Jurkat, Clone E6-1 (cell line): ENCODE data around the gene KIF7. TPM values are rescaled to one million over a fixed set of nuclear protein-coding genes. Genes with fewer than 3 reads are reported as not detected.
A peak's percentile ranks its signal among the peaks of the same experiment; 100 is the strongest.
"Not testable (repeated sequence)": the region's sequence is repeated elsewhere in the genome, so short reads cannot be mapped to it uniquely, and the experiment has no call there.

ENCODE experiments used
- DNase-seq: peaks from one replicate; pipeline ENCODE4 v3.0.0-alpha.2; 2011; ENCODE audit warnings: low read depth, low spot score
- H3K4me3 ChIP-seq: 2 replicates; pipeline ENCODE4 v1.5.1; 2011; ENCODE audit warnings: mild to moderate bottlenecking, low read length, control low read depth, moderate library complexity
- polyA plus RNA-seq: library from polyadenylated mRNA; unstranded; fragments of >200 nt; gene quantifications from one replicate; pipeline ENCODE4 v1.2.1, GENCODE V29; 2012; ENCODE audit warnings: missing spikeins; ENCODE audit not compliant: insufficient read length, insufficient read depth

The KIF7 gene, protein sequence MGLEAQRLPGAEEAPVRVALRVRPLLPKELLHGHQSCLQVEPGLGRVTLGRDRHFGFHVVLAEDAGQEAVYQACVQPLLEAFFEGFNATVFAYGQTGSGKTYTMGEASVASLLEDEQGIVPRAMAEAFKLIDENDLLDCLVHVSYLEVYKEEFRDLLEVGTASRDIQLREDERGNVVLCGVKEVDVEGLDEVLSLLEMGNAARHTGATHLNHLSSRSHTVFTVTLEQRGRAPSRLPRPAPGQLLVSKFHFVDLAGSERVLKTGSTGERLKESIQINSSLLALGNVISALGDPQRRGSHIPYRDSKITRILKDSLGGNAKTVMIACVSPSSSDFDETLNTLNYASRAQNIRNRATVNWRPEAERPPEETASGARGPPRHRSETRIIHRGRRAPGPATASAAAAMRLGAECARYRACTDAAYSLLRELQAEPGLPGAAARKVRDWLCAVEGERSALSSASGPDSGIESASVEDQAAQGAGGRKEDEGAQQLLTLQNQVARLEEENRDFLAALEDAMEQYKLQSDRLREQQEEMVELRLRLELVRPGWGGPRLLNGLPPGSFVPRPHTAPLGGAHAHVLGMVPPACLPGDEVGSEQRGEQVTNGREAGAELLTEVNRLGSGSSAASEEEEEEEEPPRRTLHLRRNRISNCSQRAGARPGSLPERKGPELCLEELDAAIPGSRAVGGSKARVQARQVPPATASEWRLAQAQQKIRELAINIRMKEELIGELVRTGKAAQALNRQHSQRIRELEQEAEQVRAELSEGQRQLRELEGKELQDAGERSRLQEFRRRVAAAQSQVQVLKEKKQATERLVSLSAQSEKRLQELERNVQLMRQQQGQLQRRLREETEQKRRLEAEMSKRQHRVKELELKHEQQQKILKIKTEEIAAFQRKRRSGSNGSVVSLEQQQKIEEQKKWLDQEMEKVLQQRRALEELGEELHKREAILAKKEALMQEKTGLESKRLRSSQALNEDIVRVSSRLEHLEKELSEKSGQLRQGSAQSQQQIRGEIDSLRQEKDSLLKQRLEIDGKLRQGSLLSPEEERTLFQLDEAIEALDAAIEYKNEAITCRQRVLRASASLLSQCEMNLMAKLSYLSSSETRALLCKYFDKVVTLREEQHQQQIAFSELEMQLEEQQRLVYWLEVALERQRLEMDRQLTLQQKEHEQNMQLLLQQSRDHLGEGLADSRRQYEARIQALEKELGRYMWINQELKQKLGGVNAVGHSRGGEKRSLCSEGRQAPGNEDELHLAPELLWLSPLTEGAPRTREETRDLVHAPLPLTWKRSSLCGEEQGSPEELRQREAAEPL (N-terminal part only)
- 10.9 TPM for polyA plus RNA-seq

DNA sequence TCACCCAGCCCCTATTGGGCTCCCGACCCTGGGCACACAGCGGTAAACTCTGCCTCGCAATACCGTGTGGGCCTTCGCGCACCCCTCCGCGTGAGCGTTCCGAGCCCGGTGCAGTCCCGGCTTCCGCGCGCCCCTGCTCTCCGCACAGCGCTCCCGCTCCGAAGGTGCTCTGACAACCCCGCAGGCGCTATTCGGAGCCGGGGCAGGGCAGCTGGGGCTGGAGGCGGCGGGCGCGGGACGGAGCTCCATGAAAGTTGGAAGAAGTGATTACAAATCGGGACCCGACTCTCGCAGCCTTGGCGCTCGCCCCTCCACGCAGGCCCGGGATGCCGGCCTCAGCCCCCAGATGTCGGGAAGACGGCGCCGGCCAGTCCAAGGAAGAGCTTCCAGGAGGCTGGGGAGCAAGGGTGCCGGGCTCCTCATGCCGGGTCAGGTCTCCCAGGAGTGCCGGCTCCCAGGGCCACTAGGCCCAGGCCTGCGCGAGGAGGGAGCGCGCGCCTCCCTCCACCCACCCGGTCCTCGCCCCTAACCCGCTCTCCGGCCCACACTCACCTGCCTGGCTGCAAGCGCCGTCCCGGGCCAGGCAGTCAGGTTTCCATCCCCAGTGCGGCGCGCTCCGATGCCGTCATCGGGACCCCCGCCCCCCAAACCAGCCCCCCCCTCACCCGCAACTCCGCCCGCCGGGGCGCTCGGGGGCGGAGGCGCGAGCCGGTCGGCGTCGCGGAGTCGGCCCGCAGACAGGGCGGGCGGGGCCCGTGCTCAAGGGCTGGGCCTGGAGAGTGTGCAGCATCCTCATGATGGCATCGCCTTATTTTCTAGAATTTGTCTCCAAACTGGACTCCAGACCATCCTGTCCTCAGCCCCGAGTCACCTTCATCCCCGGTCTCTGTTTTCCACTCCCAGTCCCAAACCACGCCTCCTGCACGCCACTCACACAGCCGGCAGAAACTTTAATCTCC, at the start of gene KIF7:
TSS of gene KIF7 (minus strand) at position 621 of the 959 bp plus-strand sequence. CDS start 2,537 bp downstream, outside the sequence.
- DNase-seq, result peak; percentile 53
- H3K4me3 ChIP-seq, result peak within 1 kb of the TSS; percentile 78

GRCh38 chr15:89704411-89704810, 49.1 kb upstream of the KIF7 start:
- DNase-seq, result no peak
- H3K4me3 ChIP-seq, result no peak overlapping the region

DNA sequence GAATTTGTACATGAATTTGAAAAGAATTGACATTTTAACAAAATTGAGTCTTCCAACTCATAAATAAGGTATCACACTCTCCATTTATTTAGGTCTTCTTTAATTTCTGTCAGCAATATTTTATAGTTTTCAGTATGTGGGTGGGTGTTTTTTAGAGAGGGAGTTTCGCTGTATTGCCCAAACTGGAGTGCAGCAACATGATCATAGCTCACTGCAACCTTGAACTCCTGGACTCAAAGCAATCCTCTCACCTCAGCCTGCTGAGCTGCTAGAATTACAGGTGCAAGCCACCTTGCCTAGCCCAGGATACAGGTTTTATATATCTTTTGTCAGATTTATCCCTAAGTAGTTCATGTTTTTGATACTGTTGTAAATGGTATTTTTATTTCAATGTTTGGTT, 39.9 kb upstream of the KIF7 start:
- no peak overlapping the region for H3K4me3 ChIP-seq
- DNase-seq, result no peak

DNA sequence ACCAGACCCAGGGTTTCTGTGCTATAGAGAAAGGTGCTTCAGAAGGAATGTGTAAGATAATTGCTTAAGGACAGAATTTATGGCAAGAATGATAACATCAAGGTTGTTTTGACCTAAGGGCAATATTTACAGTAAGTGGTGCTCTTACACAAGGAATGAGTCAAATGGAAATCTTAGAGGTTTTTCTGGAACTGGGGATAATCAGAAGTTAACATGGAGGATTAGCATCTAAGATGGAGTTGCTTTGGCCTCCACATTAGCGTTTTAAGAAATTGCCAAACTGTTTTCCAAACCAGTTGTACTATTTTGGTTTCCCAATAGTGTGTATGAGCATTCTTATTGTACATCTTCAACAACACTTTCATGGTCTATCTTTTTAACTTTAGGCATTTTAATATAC, 38.4 kb upstream of the KIF7 start:
- no peak for DNase-seq
- no peak overlapping the region for H3K4me3 ChIP-seq

DNA sequence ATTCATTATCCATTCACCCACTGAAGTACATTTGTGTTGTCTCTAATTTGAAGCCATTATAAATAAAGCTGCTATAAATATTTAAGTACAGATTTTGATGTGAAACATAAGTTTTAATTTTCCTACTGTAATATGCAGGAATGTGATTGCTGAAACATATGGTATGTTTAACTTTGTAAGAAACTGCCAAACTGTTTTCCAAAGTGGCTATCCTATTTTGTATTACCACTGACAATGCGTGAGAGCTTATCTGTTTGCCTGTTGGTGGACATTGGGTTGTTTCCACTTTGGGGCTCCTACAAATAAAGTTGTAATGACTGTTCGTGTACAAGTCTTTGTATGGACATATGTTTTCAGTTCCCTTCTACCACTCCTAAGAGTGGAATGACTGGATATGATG, 37.8 kb upstream of the KIF7 start:
- DNase-seq, result no peak
- no peak overlapping the region for H3K4me3 ChIP-seq

GRCh38 chr15:89690276-89691218, 35.3 kb upstream of the KIF7 start, which contains the start of the genes PEX11A and WDR93:
PEX11A (minus strand) TSS chr15:89690754; CDS start chr15:89690632, 122 bp downstream.
WDR93 (plus strand) TSS chr15:89690811; CDS start chr15:89701747, 10,936 bp downstream.
- peak; percentile 45 for DNase-seq
- H3K4me3 ChIP-seq, result peak within 1 kb of the TSS; percentile 66

DNA sequence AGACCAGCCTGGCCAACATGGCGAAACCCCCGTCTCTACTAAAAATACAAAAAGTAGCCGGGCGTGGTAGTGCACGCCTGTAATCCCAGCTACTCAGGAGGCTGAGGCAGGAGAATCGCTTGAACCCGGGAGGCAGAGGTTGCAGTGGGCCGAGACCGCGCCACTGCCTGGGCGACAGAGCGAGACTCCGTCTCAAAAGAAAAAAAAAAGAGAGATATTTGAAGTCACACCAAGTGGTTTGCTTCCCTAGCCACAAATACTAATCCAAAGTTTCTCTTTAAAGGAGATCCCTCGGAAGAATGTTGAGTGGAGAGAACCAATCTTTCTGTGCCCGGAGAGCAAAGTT, 34.6 kb upstream of the KIF7 start:
- not testable (repeated sequence) for DNase-seq
- H3K4me3 ChIP-seq, result peak overlapping the region; percentile 66

DNA sequence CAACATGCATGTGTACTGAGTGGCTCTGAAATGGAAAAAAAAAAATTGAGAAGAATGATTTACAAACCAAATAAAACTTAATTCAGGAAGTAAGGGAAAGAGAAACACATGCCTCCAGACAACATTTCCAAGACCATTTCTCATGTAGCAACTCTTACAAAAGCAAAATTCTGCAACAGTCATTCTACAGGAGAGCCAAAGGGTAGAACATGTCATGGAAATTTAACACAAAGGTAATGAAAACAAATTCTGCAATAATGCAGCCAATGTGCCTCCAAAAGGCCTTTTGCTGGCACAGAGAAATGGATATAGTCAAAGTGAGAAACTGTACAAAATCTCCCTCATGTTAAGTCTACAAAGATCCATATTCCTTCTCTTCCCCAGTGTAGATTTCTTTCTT, 31.3 kb upstream of the KIF7 start:
- DNase-seq, result no peak
- H3K4me3 ChIP-seq, result no peak overlapping the region

- no peak overlapping the region for H3K4me3 ChIP-seq
Observed at GRCh38 chr15:89685995-89686394, 30.7 kb upstream of the KIF7 start.

GRCh38 chr15:89681146-89681545, 25.9 kb upstream of the KIF7 start:
- H3K4me3 ChIP-seq, result no peak overlapping the region
- no peak for DNase-seq

More at GRCh38 chr15:89685995-89686394, 30.7 kb upstream of the KIF7 start:
- no peak for DNase-seq

DNA sequence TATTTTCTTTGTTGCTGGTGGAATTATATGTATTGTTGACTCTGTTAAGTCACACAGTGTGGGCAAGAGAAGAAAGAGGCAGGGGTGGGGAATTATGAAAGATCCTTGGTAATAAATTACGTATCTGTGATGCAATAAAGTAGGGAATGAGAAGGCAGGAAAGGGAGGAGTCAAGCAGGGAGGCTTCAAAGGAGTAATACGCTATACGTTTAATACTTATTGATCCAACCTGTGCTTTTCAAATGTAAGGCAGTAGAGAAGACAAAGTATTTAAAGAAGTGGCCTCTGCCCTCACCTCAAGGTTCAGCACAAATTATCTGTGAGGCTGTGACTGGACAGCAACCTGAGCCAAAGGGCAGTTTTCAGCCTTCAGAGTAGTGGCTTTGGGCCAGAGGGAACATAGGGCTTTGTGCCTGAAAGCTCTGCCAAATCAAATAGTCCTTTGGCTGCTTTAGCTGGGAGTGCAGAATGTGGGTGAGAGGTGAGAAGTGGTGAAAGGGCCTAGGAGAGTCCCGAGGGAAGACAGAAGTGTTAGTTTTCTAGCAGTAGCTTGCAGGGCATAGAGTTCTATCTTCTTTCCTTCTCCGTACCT, 25.1 kb upstream of the KIF7 start:
- H3K4me3 ChIP-seq, result no peak overlapping the region
- no peak for DNase-seq

DNA sequence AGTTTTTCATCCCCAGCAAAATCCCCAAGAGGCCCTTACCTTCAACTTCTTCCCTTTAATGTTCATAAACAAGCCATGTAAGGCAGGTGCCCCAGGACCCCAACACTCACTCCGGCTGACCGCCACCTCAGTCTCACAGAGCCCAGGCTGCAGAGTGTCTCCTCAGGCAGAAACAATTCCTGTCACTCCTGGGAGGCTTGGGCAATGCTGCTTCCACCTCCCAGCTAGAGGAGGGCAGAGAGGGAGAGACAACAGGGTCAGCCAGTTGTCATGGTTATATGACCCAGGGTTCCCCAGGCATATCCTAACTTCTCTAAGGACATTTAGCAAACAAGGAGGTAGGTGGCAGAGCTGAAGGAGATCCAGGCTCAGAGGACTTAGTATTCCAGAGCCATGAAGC, 23.9 kb upstream of the KIF7 start, which contains the start of gene PLIN1:
TSS of gene PLIN1 (minus strand) at position 156 of the 400 bp plus-strand sequence. CDS start 1,878 bp downstream, outside the sequence.
- no peak for DNase-seq
- no peak within 1 kb of the TSS for H3K4me3 ChIP-seq

- H3K4me3 ChIP-seq, result no peak overlapping the region
- DNase-seq, result no peak
Observed at GRCh38 chr15:89677381-89677780, 22.1 kb upstream of the KIF7 start.

GRCh38 chr15:89675606-89676005, 20.3 kb upstream of the KIF7 start:
- no peak for DNase-seq
- H3K4me3 ChIP-seq, result no peak overlapping the region

DNA sequence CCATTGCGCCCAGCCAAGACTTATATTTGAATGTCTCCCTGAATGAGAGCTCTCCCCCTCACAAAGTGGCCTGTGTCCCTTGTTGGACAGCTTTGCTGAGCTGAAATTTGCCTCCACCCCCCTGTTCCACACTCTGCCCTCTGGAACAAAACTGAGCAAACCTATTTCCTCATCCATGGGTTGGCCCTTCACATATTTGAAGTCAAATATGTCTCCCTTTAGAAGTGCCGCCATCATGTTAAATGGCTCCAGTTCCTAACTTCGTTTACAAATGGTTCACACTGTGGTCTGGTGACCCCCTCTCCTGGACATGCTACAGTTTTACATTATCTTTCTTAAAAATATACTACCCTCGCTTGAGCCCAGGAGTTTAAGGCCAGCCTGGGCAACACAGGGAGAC, 19.3 kb upstream of the KIF7 start:
- no peak overlapping the region for H3K4me3 ChIP-seq
- no peak for DNase-seq

DNA sequence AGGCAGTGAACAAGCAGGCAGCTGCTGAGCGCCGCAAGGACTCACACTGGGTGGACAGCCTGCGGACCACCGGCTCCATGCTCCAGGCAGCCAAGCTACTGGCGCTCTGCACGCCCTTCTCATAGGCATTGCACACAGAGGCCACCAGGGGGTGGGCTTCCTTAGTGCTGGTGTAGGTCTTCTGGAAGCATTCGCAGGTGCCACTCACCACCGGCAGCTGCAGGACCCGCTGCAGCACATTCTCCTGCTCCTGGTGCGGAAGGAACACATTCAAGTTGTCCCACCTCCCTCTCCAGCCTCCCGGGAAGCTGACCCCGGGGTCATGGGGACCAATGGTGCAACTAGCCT, 17.9 kb upstream of the KIF7 start:
- DNase-seq, result peak; percentile 63
- H3K4me3 ChIP-seq, result no peak overlapping the region
